Panc1 (cell line): Measurements from ENCODE around the gene GARS1.

Experiments
- REST ChIP-seq, 2 experiments: IDR thresholded peaks; 2 replicates each; pipeline ENCODE4 v1.6.1; 2011 to 2012; ENCODE audit warnings: low read depth in 2 of 2, control low read depth in 1 of 2, low read length in 1 of 2, mild to moderate bottlenecking in 1 of 2, moderate library complexity in 1 of 2; ENCODE audit not compliant: insufficient read depth in 1 of 2
- TF ChIP-seq, protein P1 (sequence below): fragments of 450-650 bp; IDR thresholded peaks from 2 replicates; pipeline ENCODE4 v1.5.1; 2017; ENCODE audit warnings: mild to moderate bottlenecking

- TF ChIP-seq, protein P1, sequence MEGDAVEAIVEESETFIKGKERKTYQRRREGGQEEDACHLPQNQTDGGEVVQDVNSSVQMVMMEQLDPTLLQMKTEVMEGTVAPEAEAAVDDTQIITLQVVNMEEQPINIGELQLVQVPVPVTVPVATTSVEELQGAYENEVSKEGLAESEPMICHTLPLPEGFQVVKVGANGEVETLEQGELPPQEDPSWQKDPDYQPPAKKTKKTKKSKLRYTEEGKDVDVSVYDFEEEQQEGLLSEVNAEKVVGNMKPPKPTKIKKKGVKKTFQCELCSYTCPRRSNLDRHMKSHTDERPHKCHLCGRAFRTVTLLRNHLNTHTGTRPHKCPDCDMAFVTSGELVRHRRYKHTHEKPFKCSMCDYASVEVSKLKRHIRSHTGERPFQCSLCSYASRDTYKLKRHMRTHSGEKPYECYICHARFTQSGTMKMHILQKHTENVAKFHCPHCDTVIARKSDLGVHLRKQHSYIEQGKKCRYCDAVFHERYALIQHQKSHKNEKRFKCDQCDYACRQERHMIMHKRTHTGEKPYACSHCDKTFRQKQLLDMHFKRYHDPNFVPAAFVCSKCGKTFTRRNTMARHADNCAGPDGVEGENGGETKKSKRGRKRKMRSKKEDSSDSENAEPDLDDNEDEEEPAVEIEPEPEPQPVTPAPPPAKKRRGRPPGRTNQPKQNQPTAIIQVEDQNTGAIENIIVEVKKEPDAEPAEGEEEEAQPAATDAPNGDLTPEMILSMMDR, result no peak
- no peak for TF ChIP-seq REST (IDR thresholded peaks at IDR 0.05; ENCODE audit: insufficient read depth in 1 of 2, low read depth in 2 of 2, low read length in 1 of 2)
Measured at GRCh38 chr7:30567081-30567480, 27.6 kb upstream of the GARS1 start.
